22Rv1 (cell line): ENCODE measurements around the gene TEAD3.

Source experiments
- ZFX ChIP-seq: fragments of 450-650 bp; IDR thresholded peaks from 2 replicates; pipeline ENCODE4 v1.6.1; 2017; ENCODE audit warnings: antibody characterized with exemption, borderline replicate concordance
- TF ChIP-seq, protein P1 (sequence below): fragments of 450-650 bp; IDR thresholded peaks from 2 replicates; pipeline ENCODE4 v1.5.1; 2017; ENCODE audit warnings: mild to moderate bottlenecking

DNA sequence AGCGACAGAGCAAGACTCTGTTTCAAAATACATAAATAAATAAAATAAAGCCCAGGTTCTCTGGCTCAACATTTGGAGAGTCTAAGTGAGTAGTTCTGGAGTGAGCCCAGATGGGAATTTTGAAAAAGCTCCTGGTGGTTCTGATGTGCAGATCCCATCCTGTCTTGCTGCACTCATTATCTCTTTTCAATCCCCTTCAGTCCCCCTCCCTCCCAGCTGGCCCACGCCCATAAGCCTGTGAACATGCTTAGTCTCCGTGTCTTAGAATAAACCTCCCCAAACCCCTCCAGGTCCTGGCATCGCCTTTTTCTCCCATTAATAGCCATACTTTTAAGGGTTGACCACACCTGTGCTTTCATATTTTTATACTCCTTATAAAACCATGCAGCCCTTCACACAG, 35.2 kb upstream of the TEAD3 start:
- TF ChIP-seq, protein P1, sequence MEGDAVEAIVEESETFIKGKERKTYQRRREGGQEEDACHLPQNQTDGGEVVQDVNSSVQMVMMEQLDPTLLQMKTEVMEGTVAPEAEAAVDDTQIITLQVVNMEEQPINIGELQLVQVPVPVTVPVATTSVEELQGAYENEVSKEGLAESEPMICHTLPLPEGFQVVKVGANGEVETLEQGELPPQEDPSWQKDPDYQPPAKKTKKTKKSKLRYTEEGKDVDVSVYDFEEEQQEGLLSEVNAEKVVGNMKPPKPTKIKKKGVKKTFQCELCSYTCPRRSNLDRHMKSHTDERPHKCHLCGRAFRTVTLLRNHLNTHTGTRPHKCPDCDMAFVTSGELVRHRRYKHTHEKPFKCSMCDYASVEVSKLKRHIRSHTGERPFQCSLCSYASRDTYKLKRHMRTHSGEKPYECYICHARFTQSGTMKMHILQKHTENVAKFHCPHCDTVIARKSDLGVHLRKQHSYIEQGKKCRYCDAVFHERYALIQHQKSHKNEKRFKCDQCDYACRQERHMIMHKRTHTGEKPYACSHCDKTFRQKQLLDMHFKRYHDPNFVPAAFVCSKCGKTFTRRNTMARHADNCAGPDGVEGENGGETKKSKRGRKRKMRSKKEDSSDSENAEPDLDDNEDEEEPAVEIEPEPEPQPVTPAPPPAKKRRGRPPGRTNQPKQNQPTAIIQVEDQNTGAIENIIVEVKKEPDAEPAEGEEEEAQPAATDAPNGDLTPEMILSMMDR = no peak
- TF ChIP-seq ZFX = no peak
